Uterus (tissue), 2 donors: ENCODE data around the gene MEGF10.
"Not testable (repeated sequence)": the region's sequence is repeated elsewhere in the genome, so short reads cannot be mapped to it uniquely, and the experiment has no call there.

ENCODE experiments used
- POLR2A ChIP-seq, 2 donors: fragments of 450-650 bp; IDR thresholded peaks; one replicate each; pipeline ENCODE4 v1.6.1; 2016; ENCODE audit warnings: antibody characterized with exemption in 2 of 2, mild to moderate bottlenecking in 1 of 2, moderate library complexity in 1 of 2
- TF ChIP-seq, protein P1 (sequence below), 4 experiments: fragments of 200-600 bp in 2 of 4; fragments of 450-650 bp in 2 of 4; sonication (generic) in 2 of 4; IDR thresholded peaks; one replicate each; pipeline ENCODE4 v1.5.1; 2016 to 2019; ENCODE audit warnings: antibody characterized with exemption in 4 of 4, mild to moderate bottlenecking in 2 of 4, moderate library complexity in 1 of 4

DNA sequence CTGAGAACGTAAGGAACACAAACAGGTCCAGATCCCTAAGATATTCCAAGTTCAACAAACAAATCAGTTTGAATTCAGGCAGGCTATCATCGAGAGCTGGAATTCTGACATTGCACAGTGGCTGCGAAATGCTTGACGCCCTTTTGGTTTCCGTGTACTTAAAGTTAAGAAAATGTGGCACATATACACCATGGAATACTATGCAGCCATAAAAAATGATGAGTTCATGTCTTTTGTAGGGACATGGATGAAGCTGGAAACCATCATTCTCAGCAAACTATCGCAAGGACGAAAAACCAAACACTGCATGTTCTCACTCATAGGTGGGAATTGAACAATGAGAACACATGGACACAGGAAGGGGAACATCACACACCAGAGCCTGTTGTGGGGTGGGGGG lies 17.7 kb downstream of the MEGF10 start:
- TF ChIP-seq POLR2A (IDR thresholded peaks at IDR 0.05), result not testable (repeated sequence)
- TF ChIP-seq, protein P1, sequence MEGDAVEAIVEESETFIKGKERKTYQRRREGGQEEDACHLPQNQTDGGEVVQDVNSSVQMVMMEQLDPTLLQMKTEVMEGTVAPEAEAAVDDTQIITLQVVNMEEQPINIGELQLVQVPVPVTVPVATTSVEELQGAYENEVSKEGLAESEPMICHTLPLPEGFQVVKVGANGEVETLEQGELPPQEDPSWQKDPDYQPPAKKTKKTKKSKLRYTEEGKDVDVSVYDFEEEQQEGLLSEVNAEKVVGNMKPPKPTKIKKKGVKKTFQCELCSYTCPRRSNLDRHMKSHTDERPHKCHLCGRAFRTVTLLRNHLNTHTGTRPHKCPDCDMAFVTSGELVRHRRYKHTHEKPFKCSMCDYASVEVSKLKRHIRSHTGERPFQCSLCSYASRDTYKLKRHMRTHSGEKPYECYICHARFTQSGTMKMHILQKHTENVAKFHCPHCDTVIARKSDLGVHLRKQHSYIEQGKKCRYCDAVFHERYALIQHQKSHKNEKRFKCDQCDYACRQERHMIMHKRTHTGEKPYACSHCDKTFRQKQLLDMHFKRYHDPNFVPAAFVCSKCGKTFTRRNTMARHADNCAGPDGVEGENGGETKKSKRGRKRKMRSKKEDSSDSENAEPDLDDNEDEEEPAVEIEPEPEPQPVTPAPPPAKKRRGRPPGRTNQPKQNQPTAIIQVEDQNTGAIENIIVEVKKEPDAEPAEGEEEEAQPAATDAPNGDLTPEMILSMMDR (IDR thresholded peaks at IDR 0.05), result not testable (repeated sequence)
